IMR-90 (cell line): ENCODE data around the gene PRLH. TPM values are rescaled to one million over a fixed set of nuclear protein-coding genes. Genes with fewer than 3 reads are reported as not detected.

Experiments
- ATAC-seq: fragments of 200-7000 bp; cut with Tn5 transposase; 2 replicates; pipeline ENCODE4 v1.9.1; 2020; ENCODE audit warnings: low read depth, mild to moderate bottlenecking, moderate library complexity
- BruUV-seq: library from RNA; stranded (reverse); fragments of 400-500 nt; replicated peaks from 2 replicates; lab custom pipeline; 2021; lab: Mats Ljungman, UMichigan
- CTCF ChIA-PET: fragments of 300-600 bp; formaldehyde crosslinking; extraction: SDS; loops from one replicate; lab custom pipeline; 2021; ENCODE audit warnings: antibody characterized with exemption; lab: Yijun Ruan, JAX
- POLR2A ChIA-PET: fragments of 300-600 bp; sonication (Branson Sonifier 250); formaldehyde crosslinking; loops from one replicate; lab custom pipeline; 2022; ENCODE audit warnings: antibody characterized with exemption; ENCODE audit not compliant: unreplicated experiment; lab: Charles Lee
- DNase-seq: peaks from one replicate; pipeline ENCODE4 v3.0.0; 2013
- H2AFZ ChIP-seq: replicated peaks from 2 replicates; pipeline ENCODE3; 2013; ENCODE audit warnings: low read length, mild to moderate bottlenecking; ENCODE audit not compliant: poor library complexity
- H2AK5ac ChIP-seq: 2 replicates; pipeline ENCODE4 v1.6.1; 2013; ENCODE audit warnings: low read depth, low read length, inconsistent platforms
- H2AK9ac ChIP-seq: replicated peaks from 2 replicates; pipeline ENCODE3; 2013; ENCODE audit warnings: mild to moderate bottlenecking, low read depth, low read length, moderate library complexity; ENCODE audit not compliant: poor library complexity
- H2BK120ac ChIP-seq: 2 replicates; pipeline ENCODE4 v1.6.1; 2013; ENCODE audit warnings: low read depth, low read length, inconsistent platforms
- H2BK15ac ChIP-seq: 3 replicates; pipeline ENCODE4 v1.6.1; 2013; ENCODE audit warnings: low read depth, low read length, inconsistent platforms
- H2BK20ac ChIP-seq: 2 replicates; pipeline ENCODE4 v1.6.1; 2013; ENCODE audit warnings: low read depth, mild to moderate bottlenecking, inconsistent platforms, low read length, moderate library complexity
- H2BK5ac ChIP-seq: 2 replicates; pipeline ENCODE4 v1.6.1; 2013; ENCODE audit warnings: mild to moderate bottlenecking, low read depth, low read length, inconsistent platforms; ENCODE audit not compliant: poor library complexity, severe bottlenecking
- H3K14ac ChIP-seq: replicated peaks from 2 replicates; pipeline ENCODE4 v1.6.1; 2013; ENCODE audit warnings: low read depth, low read length, inconsistent platforms
- H3K18ac ChIP-seq: 2 replicates; pipeline ENCODE4 v1.6.1; 2013; ENCODE audit warnings: low read depth, low read length, control low read depth
- H3K23ac ChIP-seq: 2 replicates; pipeline ENCODE4 v1.6.1; 2013; ENCODE audit warnings: low read depth, low read length, inconsistent platforms
- H3K27ac ChIP-seq: 2 replicates; pipeline ENCODE4 v1.5.1; 2013; ENCODE audit warnings: mild to moderate bottlenecking, control low read depth, low read length; ENCODE audit not compliant: insufficient read depth
- H3K27me3 ChIP-seq: 2 replicates; pipeline ENCODE4 v1.6.1; 2013; ENCODE audit warnings: low read length; ENCODE audit not compliant: control insufficient read depth, insufficient read depth
- H3K36me3 ChIP-seq: 2 replicates; pipeline ENCODE4 v1.6.1; 2013; ENCODE audit warnings: low read length, mixed read lengths; ENCODE audit not compliant: control insufficient read depth, insufficient read depth
- H3K4ac ChIP-seq: 2 replicates; pipeline ENCODE4 v1.6.1; 2013; ENCODE audit warnings: low read depth, low read length, inconsistent platforms
- H3K4me1 ChIP-seq: 2 replicates; pipeline ENCODE4 v1.6.1; 2013; ENCODE audit warnings: low read length, mixed read lengths; ENCODE audit not compliant: control insufficient read depth, insufficient read depth
- H3K4me2 ChIP-seq: 2 replicates; pipeline ENCODE4 v1.6.1; 2013; ENCODE audit warnings: low read depth, mild to moderate bottlenecking, control low read depth, low read length, moderate library complexity
- H3K4me3 ChIP-seq: 2 replicates; pipeline ENCODE4 v1.5.1; 2013; ENCODE audit warnings: low read depth, mild to moderate bottlenecking, control low read depth, low read length, moderate library complexity; ENCODE audit not compliant: insufficient read depth
- H3K56ac ChIP-seq: 2 replicates; pipeline ENCODE4 v1.6.1; 2013; ENCODE audit warnings: low read length, inconsistent platforms; ENCODE audit not compliant: insufficient read depth; ENCODE audit errors: extremely low read depth
- H3K79me1 ChIP-seq, 2 experiments: 2 replicates each; pipeline ENCODE4 v1.6.1; 2013; ENCODE audit warnings: low read length in 2 of 2, inconsistent platforms in 1 of 2, low read depth in 1 of 2
- H3K9ac ChIP-seq: 2 replicates; pipeline ENCODE4 v1.6.1; 2013; ENCODE audit warnings: low read depth, low read length, control low read depth
- H3K9me1 ChIP-seq: 2 replicates; pipeline ENCODE4 v1.6.1; 2013; ENCODE audit warnings: low read length, inconsistent platforms; ENCODE audit not compliant: insufficient read depth
- H3K9me3 ChIP-seq: 2 replicates; pipeline ENCODE4 v1.6.1; 2013; ENCODE audit warnings: low read length; ENCODE audit not compliant: control insufficient read depth, insufficient read depth
- H4K20me1 ChIP-seq: 2 replicates; pipeline ENCODE4 v1.6.1; 2013; ENCODE audit warnings: low read length, inconsistent platforms; ENCODE audit not compliant: insufficient read depth
- H4K5ac ChIP-seq: 2 replicates; pipeline ENCODE4 v1.6.1; 2013; ENCODE audit warnings: mild to moderate bottlenecking, low read depth, low read length, control low read depth
- H4K8ac ChIP-seq, 2 experiments: 2 replicates each; pipeline ENCODE4 v1.6.1; 2013; ENCODE audit warnings: low read depth in 2 of 2, low read length in 2 of 2, control low read depth in 1 of 2, inconsistent platforms in 1 of 2
- H4K91ac ChIP-seq: 2 replicates; pipeline ENCODE4 v1.6.1; 2013; ENCODE audit warnings: low read depth, low read length, inconsistent platforms; ENCODE audit not compliant: insufficient read depth
- RFX5 ChIP-seq: IDR thresholded peaks from 2 replicates; pipeline ENCODE4 v1.8.0; 2012; ENCODE audit warnings: low read depth, mild to moderate bottlenecking, low read length, moderate library complexity
- SMC3 ChIP-seq: fragments of 150-350 bp; IDR thresholded peaks from 2 replicates; pipeline ENCODE4 v1.6.1; 2016; ENCODE audit warnings: low read depth, mild to moderate bottlenecking, antibody characterized with exemption, low read length, moderate library complexity
- WGBS, 2 experiments: methylation state at CpG; one replicate each; pipeline versions ENCODE4 v1.1.5 to v1.1.7; 2013; ENCODE audit warnings: missing lambda C conversion rate in 2 of 2; ENCODE audit not compliant: insufficient read length in 1 of 2; ENCODE audit errors: extremely low coverage in 2 of 2; 5-methylcytosine and 5-hydroxymethylcytosine counted together
- dilution Hi-C: fragments of 300-500 bp; cut with HindIII; formaldehyde crosslinking; loops from one replicate; pipeline ENCODE4 v1.14.3; 2018; ENCODE audit warnings: low sequenced_read_pairs; ENCODE audit not compliant: unreplicated experiment
- in situ Hi-C: fragments of 300-500 bp; cut with MboI; formaldehyde crosslinking; loops from 3 replicates; pipeline ENCODE4 v1.14.3; 2019; ENCODE audit warnings: low sequenced_read_pairs, inconsistent platforms, mixed read lengths
- intact Hi-C: fragments of 100-400 bp; cut with micrococcal nuclease; formaldehyde crosslinking; loops from 2 replicates; pipeline ENCODE4 v1.10.0; 2022
- polyA plus RNA-seq, 3 experiments: library from polyadenylated mRNA; depleted of rRNA; stranded (reverse); fragments of >200 nt; gene quantifications; 2 replicates each; pipeline ENCODE4 v1.2.3, GENCODE V29; 2012; ENCODE audit warnings: low replicate concordance in 1 of 3
- total RNA-seq: library from RNA; depleted of rRNA; stranded (reverse); fragments of >200 nt; gene quantifications from 2 replicates; pipeline ENCODE4 v1.2.3, GENCODE V29; 2012

The PRLH gene
- total and polyA plus RNA-seq, 2 of the 4 experiments (the other 2 are of a cell fraction), result not detected

- Histone ChIP-seq H4K91ac (no peak overlapping the region), H3K27ac (no peak overlapping the region), H3K36me3 (no peaks in the 10 kb centered on the region), H3K56ac (no peak overlapping the region), H3K4ac (no peak overlapping the region), H3K4me3 (no peak overlapping the region), H2BK15ac (no peak overlapping the region; the same call in 2 of the 3 replicates), H4K8ac (no peak overlapping the region), H3K18ac (no peak overlapping the region), H3K9me3 (no peaks in the 10 kb centered on the region), H3K4me1 (peaks cover 9% of the 10 kb centered on the region), H3K27me3 (no peaks in the 10 kb centered on the region), H3K4me2 (no peak overlapping the region), H2BK120ac (no peak overlapping the region), H3K9me1 (peaks cover 6% of the 10 kb centered on the region; the same call in 1 of the 2 replicates), H3K9ac (no peak overlapping the region), H2AK5ac (no peak overlapping the region), H2AFZ (no peak overlapping the region), H3K79me1 (no peaks in the 10 kb centered on the region), H2AK9ac (no peak overlapping the region), H2BK5ac (no peak overlapping the region), H4K20me1 (no peaks in the 10 kb centered on the region), H3K23ac (no peak overlapping the region), H4K5ac (no peak overlapping the region), H2BK20ac (no peak overlapping the region), H3K14ac (no peak overlapping the region)
- no TSS peak for BruUV-seq
- ChIA-PET CTCF (no interaction called here), POLR2A (no interaction called here)
- in situ Hi-C loops (no loop called here), intact Hi-C loops (no loop called here), dilution Hi-C loops (no loop called here)
- no peak for ATAC-seq
- 83% methylated on average over 10 of the region's 14 CpGs; no CpG with 5 or more reads in 1 of the 2 experiments for whole genome bisulfite sequencing, 2 experiments
- no peak for DNase-seq
- TF ChIP-seq RFX5 (no peak), SMC3 (no peak)
Measured at GRCh38 chr2:237598468-237599208, 32.3 kb downstream of the PRLH start.
